Activated CD4-positive, alpha-beta T cell treated with anti-CD3 and anti-CD28 coated beads, Interleukin-2, amount 10 ng/mL, durations not matched to agents 7 days and 5 days (primary cell): Measurements from ENCODE around the gene ATOH8. TPM values are rescaled to one million over a fixed set of nuclear protein-coding genes. Genes with fewer than 3 reads are reported as not detected.

Experiments used
- CTCF ChIA-PET: fragments of 350-600 bp; sonication (Branson Sonifier 250); formaldehyde crosslinking; loops from one replicate; lab custom pipeline; 2021; ENCODE audit warnings: antibody characterized with exemption; lab: Charles Lee
- POLR2A ChIA-PET: fragments of 350-600 bp; sonication (Branson Sonifier 250); formaldehyde crosslinking; loops from one replicate; lab custom pipeline; 2021; ENCODE audit warnings: antibody characterized with exemption; lab: Charles Lee
- DNase-seq: peaks from one replicate; pipeline ENCODE4 v3.0.0-alpha.2; 2020
- H3K27ac Mint-ChIP-seq: one replicate; pipeline ENCODE4 v1.8.0; 2021; ENCODE audit warnings: mild to moderate bottlenecking, moderate library complexity, mixed read lengths
- H3K27me3 Mint-ChIP-seq: one replicate; pipeline ENCODE4 v1.8.0; 2021; ENCODE audit warnings: mixed read lengths
- H3K36me3 Mint-ChIP-seq: one replicate; pipeline ENCODE4 v1.8.0; 2021; ENCODE audit warnings: low read depth, mixed read lengths
- H3K4me1 Mint-ChIP-seq: one replicate; pipeline ENCODE4 v1.8.0; 2021; ENCODE audit warnings: mixed read lengths
- H3K4me3 Mint-ChIP-seq: one replicate; pipeline ENCODE4 v1.8.0; 2021; ENCODE audit warnings: mild to moderate bottlenecking, moderate library complexity, mixed read lengths
- H3K9me3 Mint-ChIP-seq: one replicate; pipeline ENCODE4 v1.8.0; 2021; ENCODE audit warnings: mixed read lengths
- total RNA-seq, 2 experiments: library from RNA; stranded (reverse); gene quantifications; one replicate each; pipeline ENCODE4 v1.2.3, GENCODE V29; 2021

ATOH8 gene
- total RNA-seq, 2 experiments from 2014 or later: 0.10 to 0.12 TPM

DNA sequence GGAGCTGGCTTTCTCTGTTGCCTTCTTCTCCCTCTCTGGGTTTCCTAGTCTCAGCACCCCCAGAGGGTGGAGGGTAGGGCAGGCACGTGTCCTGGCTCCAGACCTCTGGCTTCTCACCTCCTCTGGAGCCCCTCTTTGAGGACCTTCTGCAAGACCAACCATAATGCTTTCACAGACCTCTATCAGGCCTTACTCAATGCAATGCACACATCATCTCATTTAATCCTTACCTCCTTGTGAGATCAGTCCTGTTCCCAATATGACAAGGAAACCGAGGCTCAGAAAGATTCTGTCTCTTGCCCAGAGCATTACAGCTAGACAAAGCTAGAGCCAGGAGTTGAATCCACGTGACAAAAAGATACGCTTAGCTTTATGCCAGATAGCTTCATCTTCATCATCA, 8.2 kb downstream of the ATOH8 start:
- Mint-ChIP-seq H3K36me3 (no peaks in the 10 kb centered on the region), H3K9me3 (no peaks in the 10 kb centered on the region), H3K27me3 (peaks cover 30% of the 10 kb centered on the region), H3K4me3 (no peak overlapping the region), H3K4me1 (no peaks in the 10 kb centered on the region), H3K27ac (no peak overlapping the region)
- ChIA-PET CTCF (interaction anchor here (0.8 to 3.8 kb wide), 7 partner anchors 12 to 607 kb away, joined by 3 to 14 read pairs (median 5); no protein-coding TSS in a partner anchor), POLR2A (no interaction called here)
- DNase-seq: no peak

DNA sequence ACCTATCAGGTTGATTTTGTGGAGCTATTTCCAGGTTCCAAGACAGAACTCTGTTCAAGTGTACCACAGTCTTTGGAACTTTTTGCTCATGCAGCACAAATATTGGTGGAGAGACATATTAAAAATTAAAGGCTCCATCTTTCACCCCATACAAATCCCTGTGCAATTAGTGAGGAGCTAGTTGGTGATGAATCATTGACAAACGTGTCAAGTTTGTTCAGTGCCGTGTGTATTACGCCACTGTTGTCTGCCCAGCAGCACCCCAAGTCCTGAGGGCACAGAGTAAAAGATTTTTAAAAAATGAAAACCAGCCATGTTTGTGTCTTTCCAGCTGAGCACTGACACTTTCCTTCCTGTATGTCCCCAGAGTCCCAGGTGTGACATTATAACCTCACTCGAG, 9.3 kb downstream of the ATOH8 start:
- H3K36me3 Mint-ChIP-seq: no peaks in the 10 kb centered on the region
- H3K27ac Mint-ChIP-seq: no peak overlapping the region
- H3K27me3 Mint-ChIP-seq: peaks cover 24% of the 10 kb centered on the region
- H3K4me1 Mint-ChIP-seq: no peaks in the 10 kb centered on the region
- POLR2A ChIA-PET: no interaction called here
- H3K9me3 Mint-ChIP-seq: no peaks in the 10 kb centered on the region
- no peak for DNase-seq
- CTCF ChIA-PET: interaction anchor here (0.6 to 3.1 kb wide), 6 partner anchors 13 to 157 kb away, joined by 3 to 8 read pairs (median 5); no protein-coding TSS in a partner anchor
- H3K4me3 Mint-ChIP-seq: no peak overlapping the region

DNA sequence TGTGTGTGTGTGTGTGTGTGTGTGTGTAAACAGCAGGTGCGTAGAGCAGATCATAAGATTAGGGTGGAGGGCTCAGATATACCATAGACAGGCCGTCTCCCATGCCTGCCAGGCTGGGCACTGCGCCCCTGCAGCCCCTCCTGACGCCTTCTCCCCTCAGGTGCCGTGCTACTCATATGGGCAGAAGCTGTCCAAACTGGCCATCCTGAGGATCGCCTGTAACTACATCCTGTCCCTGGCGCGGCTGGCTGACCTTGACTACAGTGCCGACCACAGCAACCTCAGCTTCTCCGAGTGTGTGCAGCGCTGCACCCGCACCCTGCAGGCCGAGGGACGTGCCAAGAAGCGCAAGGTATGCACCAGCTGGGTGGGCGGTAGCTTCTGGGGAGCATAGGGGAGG, 10.0 kb downstream of the ATOH8 start:
- Mint-ChIP-seq H3K4me3 (no peak overlapping the region), H3K9me3 (no peaks in the 10 kb centered on the region), H3K27me3 (peaks cover 24% of the 10 kb centered on the region), H3K36me3 (no peaks in the 10 kb centered on the region), H3K27ac (no peak overlapping the region), H3K4me1 (no peaks in the 10 kb centered on the region)
- CTCF ChIA-PET: interaction anchor here (0.6 to 2.2 kb wide), 5 partner anchors 12 to 156 kb away, joined by 3 to 8 read pairs (median 5); no protein-coding TSS in a partner anchor
- POLR2A ChIA-PET: no interaction called here
- no peak for DNase-seq

DNA sequence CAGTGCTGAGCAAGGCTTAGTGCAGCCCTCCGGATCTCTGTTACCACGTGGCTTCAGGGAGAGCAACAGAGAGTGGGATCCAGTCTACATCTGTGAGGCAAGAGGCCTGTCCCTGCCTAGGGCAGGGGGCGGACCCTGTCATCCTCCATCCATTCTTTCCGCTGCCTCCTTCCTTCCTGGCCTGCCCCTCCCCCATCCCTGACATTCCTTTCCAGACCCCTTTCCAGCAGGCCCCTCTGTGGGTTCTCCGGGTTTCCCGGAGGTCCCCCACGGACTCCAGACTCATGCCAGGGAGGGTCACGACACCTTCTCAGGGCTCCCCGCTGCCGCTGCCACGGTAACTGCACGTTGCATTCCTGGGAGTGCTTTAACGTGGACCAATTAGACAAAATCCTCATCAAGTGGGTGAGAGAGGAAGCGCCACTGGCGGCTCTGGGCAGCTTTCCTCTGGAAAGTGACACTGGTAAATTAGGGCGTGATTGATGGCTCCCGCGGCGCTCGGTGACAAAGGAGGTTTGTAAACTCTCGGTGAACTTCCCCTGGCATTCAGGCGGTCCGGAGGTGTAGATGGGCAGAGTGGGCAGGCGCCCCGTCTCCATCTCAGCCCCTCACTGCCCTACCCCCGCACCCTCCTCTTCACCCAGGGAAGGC, 11.4 kb downstream of the ATOH8 start:
- DNase-seq: no peak
- Mint-ChIP-seq H3K27me3 (peaks cover 24% of the 10 kb centered on the region), H3K4me1 (no peaks in the 10 kb centered on the region), H3K27ac (no peak overlapping the region), H3K4me3 (no peak overlapping the region), H3K9me3 (no peaks in the 10 kb centered on the region), H3K36me3 (no peaks in the 10 kb centered on the region)
- CTCF ChIA-PET: interaction anchor here (0.5 kb wide), 1 partner anchor 203 kb away, joined by 4 read pairs; no protein-coding TSS in a partner anchor
- POLR2A ChIA-PET: no interaction called here

DNA sequence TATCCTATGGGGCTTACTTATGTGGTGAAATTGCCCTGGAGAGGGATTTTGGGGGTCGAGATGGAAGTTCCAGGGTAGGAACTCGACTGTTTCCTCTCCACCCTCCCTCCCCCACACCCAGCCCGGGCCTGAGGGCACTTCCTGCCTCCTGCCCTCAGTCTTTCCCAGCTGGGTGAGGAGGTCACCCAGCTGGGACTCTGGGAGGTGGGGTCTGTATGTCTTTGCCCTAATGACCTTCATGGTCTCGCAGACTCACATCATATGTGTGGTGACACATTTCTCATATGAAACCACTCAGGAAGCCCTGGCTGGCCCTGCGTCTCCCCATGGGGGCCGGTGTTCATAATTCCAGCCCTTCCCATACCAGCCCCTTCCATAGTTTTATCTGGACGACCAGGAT, 12.4 kb downstream of the ATOH8 start:
- ChIA-PET CTCF (no interaction called here), POLR2A (no interaction called here)
- no peak overlapping the region for H3K4me3 Mint-ChIP-seq
- H3K27ac Mint-ChIP-seq: no peak overlapping the region
- H3K27me3 Mint-ChIP-seq: peaks cover 30% of the 10 kb centered on the region
- no peak for DNase-seq
- no peaks in the 10 kb centered on the region for H3K36me3 Mint-ChIP-seq
- no peaks in the 10 kb centered on the region for H3K4me1 Mint-ChIP-seq
- no peaks in the 10 kb centered on the region for H3K9me3 Mint-ChIP-seq

DNA sequence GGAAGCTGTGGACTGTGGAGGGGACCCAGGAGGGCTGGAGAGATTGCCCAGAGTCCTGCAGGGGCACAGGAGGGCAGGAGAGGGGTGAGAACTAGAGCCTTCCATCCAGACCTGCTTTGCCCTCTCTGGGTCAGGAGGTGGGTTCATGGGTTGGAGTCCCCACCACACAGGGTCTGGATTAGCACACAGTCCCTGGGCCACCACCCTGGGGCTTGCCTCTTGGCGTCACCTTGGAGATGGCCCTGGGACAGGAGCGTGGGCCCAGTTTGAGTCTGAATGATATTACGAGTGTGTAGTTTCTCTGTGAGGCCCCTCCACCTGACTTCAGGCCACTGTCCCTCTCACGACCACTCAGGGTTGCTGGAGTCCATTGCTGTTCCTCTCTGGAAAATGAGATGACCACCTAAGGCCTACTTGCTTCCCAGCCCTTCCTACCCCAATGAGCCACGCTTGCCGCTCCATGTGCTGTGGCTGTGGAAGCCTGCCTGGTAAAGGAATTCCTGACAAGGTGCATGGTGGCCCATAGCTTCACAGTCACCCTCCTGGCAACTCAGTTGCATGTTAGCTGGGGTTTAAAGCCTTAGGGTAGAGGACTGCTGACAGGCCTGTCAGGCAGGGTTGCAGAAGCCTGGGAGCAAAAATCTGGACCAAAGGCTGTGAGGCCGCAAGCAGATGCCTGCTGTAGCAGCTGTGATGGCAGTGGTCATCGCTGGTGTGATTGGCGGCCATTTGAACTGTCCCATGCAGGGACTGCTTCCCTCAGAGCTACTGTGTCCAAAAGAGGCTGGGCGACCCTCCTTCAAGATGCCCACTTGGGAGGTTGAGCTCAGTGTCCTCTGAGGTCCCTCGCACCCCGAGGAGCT, 14.2 kb downstream of the ATOH8 start:
- H3K9me3 Mint-ChIP-seq: no peaks in the 10 kb centered on the region
- no peaks in the 10 kb centered on the region for H3K36me3 Mint-ChIP-seq
- no peak for DNase-seq
- peaks cover 43% of the 10 kb centered on the region for H3K27me3 Mint-ChIP-seq
- H3K4me3 Mint-ChIP-seq: no peak overlapping the region
- ChIA-PET CTCF (no interaction called here), POLR2A (no interaction called here)
- no peak overlapping the region for H3K27ac Mint-ChIP-seq
- H3K4me1 Mint-ChIP-seq: no peaks in the 10 kb centered on the region

DNA sequence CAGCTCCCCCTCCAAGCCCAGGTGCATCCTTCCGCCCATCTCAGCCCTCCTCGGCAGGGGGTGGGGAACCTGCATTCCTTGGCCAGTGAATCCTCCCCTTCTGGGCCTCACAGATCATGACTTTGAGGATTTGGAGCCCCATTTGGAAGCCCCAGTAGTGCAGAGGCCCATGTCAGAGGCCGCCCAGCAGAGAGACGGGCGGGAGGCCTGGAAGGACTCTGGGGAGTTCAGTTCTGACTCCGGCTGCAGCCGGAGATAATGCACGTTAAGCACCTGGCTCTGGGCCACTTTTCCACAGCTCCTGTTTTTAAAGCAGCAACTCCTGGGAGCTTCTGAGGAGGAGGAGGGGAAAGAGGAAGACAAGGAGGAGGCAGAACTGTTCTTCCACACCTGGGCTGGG, 14.9 kb downstream of the ATOH8 start:
- Mint-ChIP-seq H3K4me3 (no peak overlapping the region), H3K9me3 (no peaks in the 10 kb centered on the region), H3K27me3 (peaks cover 45% of the 10 kb centered on the region), H3K27ac (no peak overlapping the region), H3K36me3 (no peaks in the 10 kb centered on the region), H3K4me1 (no peaks in the 10 kb centered on the region)
- DNase-seq: no peak
- POLR2A ChIA-PET: no interaction called here
- CTCF ChIA-PET: interaction anchor here (0.7 to 1.4 kb wide), 3 partner anchors 11 to 312 kb away, joined by 3 to 4 read pairs (median 4); no protein-coding TSS in a partner anchor

DNA sequence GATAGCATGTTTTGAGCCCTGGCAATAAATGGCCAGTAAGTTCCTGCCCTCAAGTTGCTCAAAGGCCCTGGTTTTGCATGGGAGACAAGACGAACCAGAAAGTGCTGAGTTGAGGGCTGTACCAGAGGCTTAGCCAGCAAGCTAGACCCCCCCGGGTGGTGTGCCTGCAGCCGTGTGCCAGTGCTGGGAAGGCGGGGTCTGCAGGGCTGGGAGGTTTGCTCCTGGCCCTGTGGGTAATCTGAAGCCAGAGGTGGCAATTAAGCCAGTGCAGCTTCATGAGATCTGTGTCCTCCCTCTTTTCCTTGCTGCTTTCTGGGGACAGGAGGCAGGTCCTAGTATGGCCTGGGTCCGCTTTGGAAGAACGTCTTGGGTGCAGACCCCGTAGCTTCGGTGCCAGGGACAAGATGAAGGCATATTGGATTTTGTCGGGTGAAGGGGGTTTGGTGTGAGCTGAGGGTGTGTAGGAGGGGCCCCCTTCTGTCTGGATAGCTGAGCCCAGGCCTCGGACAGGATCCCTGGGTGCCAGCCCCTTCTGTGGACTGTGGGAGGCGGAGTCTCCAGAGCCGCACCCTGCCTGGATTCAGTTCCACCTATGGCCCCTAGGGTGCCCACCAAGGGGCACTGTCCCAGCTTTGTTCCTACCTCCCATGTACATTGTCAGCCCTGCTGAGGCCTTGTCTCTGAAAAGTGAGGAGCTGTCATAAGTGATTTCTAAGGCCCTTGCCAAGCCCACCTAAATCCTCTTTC, 15.6 kb downstream of the ATOH8 start:
- ChIA-PET CTCF (interaction anchor here (0.7 to 1.4 kb wide), 5 partner anchors 12 to 311 kb away, joined by 3 to 4 read pairs (median 4); no protein-coding TSS in a partner anchor), POLR2A (no interaction called here)
- H3K9me3 Mint-ChIP-seq: no peaks in the 10 kb centered on the region
- no peak overlapping the region for H3K27ac Mint-ChIP-seq
- no peak overlapping the region for H3K4me3 Mint-ChIP-seq
- H3K27me3 Mint-ChIP-seq: peaks cover 48% of the 10 kb centered on the region
- H3K4me1 Mint-ChIP-seq: no peaks in the 10 kb centered on the region
- DNase-seq: no peak
- H3K36me3 Mint-ChIP-seq: no peaks in the 10 kb centered on the region

DNA sequence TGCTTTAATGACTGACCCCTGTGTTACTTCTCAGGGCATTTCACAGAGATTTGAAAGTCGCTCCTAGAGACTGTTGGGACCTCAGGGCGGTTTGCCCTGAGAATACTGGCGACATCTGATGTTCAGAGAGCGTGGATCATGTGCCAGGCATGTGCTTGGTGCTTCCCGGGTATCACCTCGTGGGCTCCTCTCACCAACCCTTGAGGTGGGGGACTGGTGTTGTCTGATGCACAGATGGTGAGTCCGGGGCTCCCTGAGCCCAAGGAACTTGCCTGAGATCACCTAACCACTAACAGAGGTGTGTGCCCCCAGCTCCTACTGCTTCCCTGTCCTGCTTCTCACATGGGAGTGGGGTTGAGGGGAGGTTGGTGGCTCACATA, 16.2 kb downstream of the ATOH8 start:
- Mint-ChIP-seq H3K4me3 (no peak overlapping the region), H3K36me3 (no peaks in the 10 kb centered on the region), H3K4me1 (no peaks in the 10 kb centered on the region), H3K27me3 (peaks cover 43% of the 10 kb centered on the region), H3K27ac (no peak overlapping the region), H3K9me3 (no peaks in the 10 kb centered on the region)
- DNase-seq: no peak
- POLR2A ChIA-PET: no interaction called here
- CTCF ChIA-PET: interaction anchor here (1.2 to 1.4 kb wide), 4 partner anchors 17 to 311 kb away, joined by 3 to 4 read pairs (median 4); no protein-coding TSS in a partner anchor

DNA sequence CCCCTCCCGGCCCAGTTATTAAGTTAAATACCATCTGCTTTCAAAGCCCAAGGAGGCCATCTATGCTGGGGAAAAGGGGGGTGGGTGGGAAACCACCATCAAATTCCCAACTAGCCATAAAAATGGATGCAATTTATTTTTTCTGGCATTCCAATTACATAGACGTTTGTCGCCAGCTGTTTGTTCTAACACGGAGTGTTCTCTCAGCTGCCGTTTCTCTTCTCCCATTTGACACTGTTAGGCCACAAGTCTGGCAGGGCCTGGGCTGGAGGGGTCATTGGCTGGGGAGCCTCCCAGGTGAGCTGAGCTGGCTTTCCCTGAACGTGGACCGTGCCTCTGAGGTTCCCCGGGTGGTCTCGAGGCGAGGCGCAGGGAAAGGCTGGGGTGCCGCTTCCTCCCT, 16.6 kb downstream of the ATOH8 start:
- POLR2A ChIA-PET: no interaction called here

DNA sequence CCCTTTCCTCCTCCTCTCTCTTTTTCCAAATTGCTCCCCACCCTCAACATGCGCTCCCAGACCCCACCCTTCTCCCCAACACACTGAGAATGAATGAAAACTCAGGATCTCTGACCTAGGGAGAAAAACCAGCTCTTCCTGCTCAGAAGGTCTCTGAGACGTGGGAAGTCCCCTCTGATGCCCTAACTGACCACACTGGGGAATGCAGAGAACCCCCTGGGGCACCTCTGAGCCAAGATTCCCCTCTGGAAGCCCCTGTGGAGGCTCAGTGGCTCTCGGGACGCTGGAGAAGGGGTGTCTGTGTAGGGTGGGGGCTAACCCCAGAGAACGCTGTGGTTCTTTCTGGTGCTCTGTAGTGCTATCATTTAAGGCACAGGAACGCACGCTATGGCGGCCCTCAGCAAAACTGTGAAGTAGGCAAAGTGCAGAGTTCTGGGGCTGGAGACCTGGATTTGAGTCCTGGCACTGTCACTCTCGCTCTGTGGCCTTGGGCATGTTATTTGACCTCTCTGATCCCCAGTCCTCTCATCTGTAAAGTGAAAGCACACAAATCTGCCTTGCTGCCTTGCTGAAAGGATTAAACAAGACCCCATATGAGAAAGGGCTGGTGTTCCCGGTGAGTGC, 17.1 kb downstream of the ATOH8 start:
- H3K4me1 Mint-ChIP-seq: no peaks in the 10 kb centered on the region
- POLR2A ChIA-PET: no interaction called here
- H3K36me3 Mint-ChIP-seq: no peaks in the 10 kb centered on the region
- H3K27me3 Mint-ChIP-seq: peaks cover 34% of the 10 kb centered on the region
- no peak overlapping the region for H3K4me3 Mint-ChIP-seq
- H3K9me3 Mint-ChIP-seq: no peaks in the 10 kb centered on the region
- DNase-seq: no peak
- no peak overlapping the region for H3K27ac Mint-ChIP-seq
- CTCF ChIA-PET: interaction anchor here (0.5 to 1.5 kb wide), 4 partner anchors 10 to 313 kb away, joined by 3 to 6 read pairs (median 4); no protein-coding TSS in a partner anchor

More for the DNA sequence above, 16.6 kb downstream of the ATOH8 start:
- no peaks in the 10 kb centered on the region for H3K4me1 Mint-ChIP-seq
- CTCF ChIA-PET: interaction anchor here (0.5 to 1.5 kb wide), 3 partner anchors 19 to 314 kb away, joined by 3 to 4 read pairs (median 3); no protein-coding TSS in a partner anchor
- H3K27ac Mint-ChIP-seq: no peak overlapping the region
- no peaks in the 10 kb centered on the region for H3K9me3 Mint-ChIP-seq
- H3K27me3 Mint-ChIP-seq: peaks cover 39% of the 10 kb centered on the region
- no peak overlapping the region for H3K4me3 Mint-ChIP-seq
- H3K36me3 Mint-ChIP-seq: no peaks in the 10 kb centered on the region
- no peak for DNase-seq

DNA sequence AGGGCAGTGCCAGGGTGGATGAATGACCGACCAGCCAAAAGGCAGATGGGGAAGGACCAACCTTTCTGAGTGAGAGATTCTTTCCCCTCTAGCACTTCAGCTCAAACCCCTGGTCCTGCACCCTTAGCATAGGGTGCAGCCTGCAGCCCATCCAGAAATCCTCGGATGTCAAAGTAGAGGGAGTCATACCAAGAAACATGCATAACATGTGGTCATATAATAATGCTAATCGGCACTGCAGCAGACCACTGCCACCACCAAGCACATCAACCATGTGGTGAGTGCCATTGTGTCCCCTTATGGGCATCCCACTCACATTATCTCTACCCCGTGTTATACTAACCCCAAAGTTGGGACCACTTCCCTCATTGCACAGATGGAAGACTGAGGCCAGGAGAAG, 17.7 kb downstream of the ATOH8 start:
- Mint-ChIP-seq H3K27ac (no peak overlapping the region), H3K9me3 (no peaks in the 10 kb centered on the region), H3K27me3 (peaks cover 30% of the 10 kb centered on the region), H3K36me3 (no peaks in the 10 kb centered on the region), H3K4me3 (no peak overlapping the region), H3K4me1 (no peaks in the 10 kb centered on the region)
- ChIA-PET CTCF (interaction anchor here (0.7 to 1.5 kb wide), 4 partner anchors 11 to 306 kb away, joined by 4 to 6 read pairs (median 4); no protein-coding TSS in a partner anchor), POLR2A (no interaction called here)
- DNase-seq: no peak
